ENCODE results near the gene PEX5. TPM values are rescaled to one million over a fixed set of nuclear protein-coding genes. Genes with fewer than 3 reads are reported as not detected.
"Not testable (repeated sequence)": the region's sequence is repeated elsewhere in the genome, so short reads cannot be mapped to it uniquely, and the experiment has no call there.

Gene PEX5
- total RNA-seq, 1 donor from 2014 or later = 30.8 TPM

GRCh38 chr12:7209958-7210357 is 20.5 kb downstream of the PEX5 start:
- Mint-ChIP-seq H3K27ac (ENCODE audit: unreplicated experiment) (no peak overlapping the region), H3K36me3 (ENCODE audit: unreplicated experiment) (peaks cover 70% of the 10 kb centered on the region)

GRCh38 chr12:7210642-7211151 is 21.2 kb downstream of the PEX5 start:
- Mint-ChIP-seq H3K4me3 (ENCODE audit: unreplicated experiment) (no peak overlapping the region), H3K36me3 (ENCODE audit: unreplicated experiment) (peaks cover 66% of the 10 kb centered on the region), H3K9me3 (ENCODE audit: unreplicated experiment) (peaks cover 17% of the 10 kb centered on the region), H3K4me1 (ENCODE audit: unreplicated experiment) (no peaks in the 10 kb centered on the region), H3K27ac (ENCODE audit: unreplicated experiment) (no peak overlapping the region), H3K27me3 (ENCODE audit: unreplicated experiment) (peaks cover 8% of the 10 kb centered on the region)
- TF ChIP-seq CTCF (IDR thresholded peaks at IDR 0.05) = no peak
- no peak for DNase-seq (ENCODE audit: extremely low spot score, unreplicated experiment)

More at GRCh38 chr12:7209958-7210357, 20.5 kb downstream of the PEX5 start:
- no peak for TF ChIP-seq CTCF (IDR thresholded peaks at IDR 0.05)
- Mint-ChIP-seq H3K4me3 (ENCODE audit: unreplicated experiment) (no peak overlapping the region), H3K27me3 (ENCODE audit: unreplicated experiment) (peaks cover under 1% of the 10 kb centered on the region), H3K9me3 (ENCODE audit: unreplicated experiment) (peaks cover 11% of the 10 kb centered on the region), H3K4me1 (ENCODE audit: unreplicated experiment) (no peaks in the 10 kb centered on the region)
- no peak for DNase-seq (ENCODE audit: extremely low spot score, unreplicated experiment)

GRCh38 chr12:7212678-7213077 is 23.2 kb downstream of the PEX5 start:
- peaks cover 15% of the 10 kb centered on the region for H3K27me3 Mint-ChIP-seq (ENCODE audit: unreplicated experiment)
- H3K4me1 Mint-ChIP-seq (ENCODE audit: unreplicated experiment) = no peaks in the 10 kb centered on the region
- DNase-seq (ENCODE audit: extremely low spot score, unreplicated experiment) = no peak
- no peak overlapping the region for H3K4me3 Mint-ChIP-seq (ENCODE audit: unreplicated experiment)
- peaks cover 47% of the 10 kb centered on the region for H3K36me3 Mint-ChIP-seq (ENCODE audit: unreplicated experiment)
- no peak overlapping the region for H3K27ac Mint-ChIP-seq (ENCODE audit: unreplicated experiment)
- TF ChIP-seq CTCF (IDR thresholded peaks at IDR 0.05) = no peak
- peaks cover 17% of the 10 kb centered on the region for H3K9me3 Mint-ChIP-seq (ENCODE audit: unreplicated experiment)

DNA sequence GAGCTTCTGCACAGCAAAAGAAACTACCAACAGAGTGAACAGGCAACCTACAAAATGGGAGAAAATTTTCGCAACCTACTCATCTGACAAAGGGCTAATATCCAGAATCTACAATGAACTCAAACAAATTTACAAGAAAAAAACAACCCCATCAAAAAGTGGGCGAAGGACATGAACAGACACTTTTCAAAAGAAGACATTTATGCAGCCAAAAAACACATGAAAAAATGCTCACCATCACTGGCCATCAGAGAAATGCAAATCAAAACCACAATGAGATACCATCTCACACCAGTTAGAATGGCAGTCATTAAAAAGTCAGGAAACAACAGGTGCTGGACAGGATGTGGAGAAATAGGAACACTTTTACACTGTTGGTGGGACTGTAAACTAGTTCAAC is 24.3 kb downstream of the PEX5 start:
- H3K4me3 Mint-ChIP-seq (ENCODE audit: unreplicated experiment); H3K27ac Mint-ChIP-seq (ENCODE audit: unreplicated experiment); DNase-seq (ENCODE audit: extremely low spot score, unreplicated experiment); H3K4me1 Mint-ChIP-seq (ENCODE audit: unreplicated experiment): not testable (repeated sequence)
- Mint-ChIP-seq H3K27me3 (ENCODE audit: unreplicated experiment) (peaks cover 15% of the 10 kb centered on the region), H3K36me3 (ENCODE audit: unreplicated experiment) (peaks cover 38% of the 10 kb centered on the region), H3K9me3 (ENCODE audit: unreplicated experiment) (peaks cover 17% of the 10 kb centered on the region)

DNA sequence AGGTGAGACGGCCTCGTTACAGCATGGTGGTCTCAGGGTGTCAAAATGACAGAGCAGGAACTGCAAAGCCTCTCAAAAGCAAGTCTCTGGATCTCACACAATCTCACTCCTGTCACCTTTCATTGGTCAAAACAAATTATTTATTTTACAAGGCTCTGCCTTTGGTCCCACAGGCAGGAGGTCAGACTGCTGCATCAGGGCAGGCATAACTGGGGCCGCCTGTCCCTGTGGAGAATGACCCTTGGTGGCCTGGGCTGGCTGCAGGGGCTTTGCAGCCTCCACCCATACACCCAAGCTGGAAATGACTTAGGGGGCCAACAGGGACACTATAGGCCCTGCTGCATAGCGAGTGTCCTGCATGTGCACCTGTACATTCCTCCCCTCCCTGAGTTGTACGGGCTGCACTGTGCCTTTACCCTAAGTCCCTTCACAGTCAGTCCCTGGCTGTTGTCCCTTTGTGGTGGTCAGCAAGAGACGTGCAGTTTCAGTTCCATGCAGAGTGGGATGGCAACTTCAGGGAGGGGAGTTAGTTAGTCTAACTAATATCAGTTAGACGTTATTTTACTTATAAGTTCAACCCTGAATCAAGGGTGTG is 28.1 kb downstream of the PEX5 start:
- Mint-ChIP-seq H3K4me3 (ENCODE audit: unreplicated experiment) (no peak overlapping the region), H3K4me1 (ENCODE audit: unreplicated experiment) (no peaks in the 10 kb centered on the region), H3K27ac (ENCODE audit: unreplicated experiment) (no peak overlapping the region), H3K36me3 (ENCODE audit: unreplicated experiment) (peaks cover 5% of the 10 kb centered on the region), H3K27me3 (ENCODE audit: unreplicated experiment) (peaks cover 18% of the 10 kb centered on the region), H3K9me3 (ENCODE audit: unreplicated experiment) (peaks cover 9% of the 10 kb centered on the region)
- TF ChIP-seq CTCF (IDR thresholded peaks at IDR 0.05) = no peak
- no peak for DNase-seq (ENCODE audit: extremely low spot score, unreplicated experiment)

All from osteocyte (in vitro differentiated cells).